Measurements from ENCODE around the gene MLPH. TPM values are rescaled to one million over a fixed set of nuclear protein-coding genes. Genes with fewer than 3 reads are reported as not detected.

MLPH gene
- total RNA-seq, 2 experiments from 2014 or later, result 0.39 TPM; not detected in 1

DNA sequence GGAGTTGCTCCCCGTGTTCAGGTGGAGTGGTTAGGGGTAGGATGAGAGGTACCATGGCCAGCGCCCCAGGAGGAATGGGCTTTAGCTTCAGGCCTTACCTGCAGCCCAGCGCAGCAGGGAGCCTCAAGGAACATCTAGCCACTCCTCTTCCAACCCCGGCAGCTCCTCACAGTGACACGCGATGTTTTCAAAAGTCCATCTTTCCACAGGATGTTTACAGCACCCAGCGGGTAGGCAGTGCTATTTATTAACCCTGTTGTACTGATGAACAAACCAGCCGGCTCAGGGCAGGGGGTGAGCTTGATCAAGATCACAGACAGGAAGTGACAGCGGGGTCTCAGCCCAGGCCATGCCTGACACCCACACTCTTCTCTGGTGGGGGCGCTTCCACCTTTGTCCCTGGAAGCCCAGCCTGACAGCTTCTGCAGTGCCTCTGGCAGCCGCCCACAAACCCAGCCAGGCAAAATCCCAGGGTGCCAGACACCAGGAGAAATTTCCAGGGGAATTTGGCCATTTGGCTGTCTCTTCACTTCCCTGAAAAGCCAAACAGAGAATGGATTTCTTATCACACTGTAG, 60.9 kb downstream of the MLPH start:
- TF ChIP-seq, protein P1, sequence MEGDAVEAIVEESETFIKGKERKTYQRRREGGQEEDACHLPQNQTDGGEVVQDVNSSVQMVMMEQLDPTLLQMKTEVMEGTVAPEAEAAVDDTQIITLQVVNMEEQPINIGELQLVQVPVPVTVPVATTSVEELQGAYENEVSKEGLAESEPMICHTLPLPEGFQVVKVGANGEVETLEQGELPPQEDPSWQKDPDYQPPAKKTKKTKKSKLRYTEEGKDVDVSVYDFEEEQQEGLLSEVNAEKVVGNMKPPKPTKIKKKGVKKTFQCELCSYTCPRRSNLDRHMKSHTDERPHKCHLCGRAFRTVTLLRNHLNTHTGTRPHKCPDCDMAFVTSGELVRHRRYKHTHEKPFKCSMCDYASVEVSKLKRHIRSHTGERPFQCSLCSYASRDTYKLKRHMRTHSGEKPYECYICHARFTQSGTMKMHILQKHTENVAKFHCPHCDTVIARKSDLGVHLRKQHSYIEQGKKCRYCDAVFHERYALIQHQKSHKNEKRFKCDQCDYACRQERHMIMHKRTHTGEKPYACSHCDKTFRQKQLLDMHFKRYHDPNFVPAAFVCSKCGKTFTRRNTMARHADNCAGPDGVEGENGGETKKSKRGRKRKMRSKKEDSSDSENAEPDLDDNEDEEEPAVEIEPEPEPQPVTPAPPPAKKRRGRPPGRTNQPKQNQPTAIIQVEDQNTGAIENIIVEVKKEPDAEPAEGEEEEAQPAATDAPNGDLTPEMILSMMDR (IDR thresholded peaks at IDR 0.05), result no peak
- no peak overlapping the region for H3K4me3 Mint-ChIP-seq
- ChIA-PET CTCF (no interaction called here), POLR2A (no interaction called here)
- no peaks in the 10 kb centered on the region for H3K36me3 Mint-ChIP-seq (ENCODE audit: low read depth)
- Histone ChIP-seq H3K9me3 (ENCODE audit: control insufficient read depth in 1 of 2, insufficient read depth in 1 of 2, low read length in 2 of 2) (no peaks in the 10 kb centered on the region), H3K4me1 (ENCODE audit: insufficient read depth, low read length) (no peaks in the 10 kb centered on the region), H3K36me3 (ENCODE audit: insufficient read depth, low read length) (no peaks in the 10 kb centered on the region), H3K27me3 (ENCODE audit: control insufficient read depth in 1 of 2, insufficient read depth in 2 of 2, low read length in 2 of 2) (peaks cover 0 to 3% of the 10 kb centered on the region in 2 experiments), H3K4me3 (ENCODE audit: low read length) (no peak overlapping the region), H3K27ac (ENCODE audit: low read depth in 1 of 2, low read length in 2 of 2) (no peak overlapping the region)
- H3K9me3 Mint-ChIP-seq, result no peaks in the 10 kb centered on the region
- intact Hi-C loops (cut with DNase I, micrococcal nuclease), result no loop called here
- no peak overlapping the region for H3K27ac Mint-ChIP-seq
- no peaks in the 10 kb centered on the region for H3K27me3 Mint-ChIP-seq
- H3K4me1 Mint-ChIP-seq (ENCODE audit: low read depth), result no peaks in the 10 kb centered on the region
- no peak for DNase-seq
- ATAC-seq (ENCODE audit: poor library complexity), result no peak

DNA sequence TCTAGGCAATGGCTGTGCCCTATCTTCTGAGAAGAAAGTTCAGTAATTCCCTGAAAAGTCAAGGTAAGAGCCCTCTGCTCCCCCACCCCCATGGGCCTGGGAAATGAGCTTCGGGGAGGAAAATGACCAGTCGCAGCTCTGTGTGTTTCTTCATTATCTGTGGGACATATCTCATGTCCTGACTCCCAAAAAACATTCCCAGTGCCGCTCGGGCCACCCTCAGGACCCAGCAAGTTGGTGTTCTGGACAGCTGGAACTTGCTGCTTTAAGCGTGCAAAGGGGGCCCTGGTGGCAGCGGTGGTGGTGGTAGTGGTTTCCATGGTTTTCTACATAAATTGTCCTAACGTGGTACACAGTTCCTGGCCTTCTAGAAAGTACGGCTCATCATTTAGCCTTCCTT, 62.2 kb downstream of the MLPH start:
- Mint-ChIP-seq H3K4me3 (no peak overlapping the region), H3K27me3 (peaks cover 5% of the 10 kb centered on the region), H3K27ac (no peak overlapping the region), H3K4me1 (ENCODE audit: low read depth) (no peaks in the 10 kb centered on the region), H3K9me3 (no peaks in the 10 kb centered on the region), H3K36me3 (ENCODE audit: low read depth) (no peaks in the 10 kb centered on the region)
- POLR2A ChIA-PET, result no interaction called here
- no peak overlapping the region for H3K27ac ChIP-seq (ENCODE audit: low read depth in 1 of 2, low read length in 2 of 2)
- intact Hi-C loops (cut with DNase I, micrococcal nuclease), result no loop called here
- no peaks in the 10 kb centered on the region for H3K4me1 ChIP-seq (ENCODE audit: insufficient read depth, low read length)
- CTCF ChIA-PET, result interaction anchor here (1.6 kb wide), 1 partner anchor 37 kb away, joined by 4 read pairs; no protein-coding TSS in a partner anchor
- TF ChIP-seq, protein P1 (IDR thresholded peaks at IDR 0.05), result no peak
- peaks cover 0 to 3% of the 10 kb centered on the region in 2 experiments for H3K27me3 ChIP-seq (ENCODE audit: control insufficient read depth in 1 of 2, insufficient read depth in 2 of 2, low read length in 2 of 2)
- DNase-seq (no peak), ATAC-seq (ENCODE audit: poor library complexity) (no peak)
- no peaks in the 10 kb centered on the region for H3K36me3 ChIP-seq (ENCODE audit: insufficient read depth, low read length)
- no peak overlapping the region for H3K4me3 ChIP-seq (ENCODE audit: low read length)
- peaks cover 0 to 2% of the 10 kb centered on the region in 2 experiments for H3K9me3 ChIP-seq (ENCODE audit: control insufficient read depth in 1 of 2, insufficient read depth in 1 of 2, low read length in 2 of 2)

DNA sequence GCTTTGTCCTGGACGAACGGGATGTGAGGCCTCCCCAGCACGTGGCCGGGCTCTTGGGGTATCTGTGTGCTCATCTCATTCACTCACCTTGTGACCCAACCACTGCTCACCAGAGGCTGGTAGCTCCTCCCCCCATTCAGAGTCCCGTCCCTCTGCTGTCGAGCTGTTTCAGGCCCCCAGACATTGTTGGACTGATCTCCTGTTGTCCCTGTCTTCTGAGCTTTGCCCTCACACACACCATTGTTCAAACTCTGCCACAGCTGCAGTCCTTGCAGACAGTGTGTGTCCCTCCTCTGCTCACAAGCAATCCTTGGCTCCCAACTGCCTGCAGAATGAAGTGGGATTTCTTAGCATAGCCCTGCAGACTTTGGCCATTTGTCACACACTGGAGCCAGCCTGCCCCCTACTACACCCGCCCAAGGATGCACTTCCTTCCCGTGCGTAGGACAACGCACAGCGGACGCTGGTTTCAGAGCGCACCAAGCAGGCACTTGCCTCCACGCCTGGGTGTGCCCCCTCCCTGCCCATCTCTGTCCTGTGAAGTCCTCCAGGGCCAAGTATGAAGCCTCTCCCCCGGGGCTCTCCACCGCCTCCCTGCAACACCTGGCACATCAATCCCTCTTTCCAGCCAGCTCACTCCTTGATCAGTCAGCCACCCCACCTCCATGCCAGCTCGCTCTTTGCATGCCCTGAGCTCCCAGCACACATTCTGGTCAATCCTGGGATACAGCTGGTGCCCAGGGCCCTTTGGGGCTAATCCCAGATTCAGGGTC, 62.8 kb downstream of the MLPH start:
- Histone ChIP-seq H3K36me3 (ENCODE audit: insufficient read depth, low read length) (no peaks in the 10 kb centered on the region), H3K27ac (ENCODE audit: low read depth in 1 of 2, low read length in 2 of 2) (no peak overlapping the region), H3K4me1 (ENCODE audit: insufficient read depth, low read length) (no peaks in the 10 kb centered on the region), H3K9me3 (ENCODE audit: control insufficient read depth in 1 of 2, insufficient read depth in 1 of 2, low read length in 2 of 2) (peaks cover 0 to 4% of the 10 kb centered on the region in 2 experiments), H3K4me3 (ENCODE audit: low read length) (no peak overlapping the region), H3K27me3 (ENCODE audit: control insufficient read depth in 1 of 2, insufficient read depth in 2 of 2, low read length in 2 of 2) (peaks cover 0 to 3% of the 10 kb centered on the region in 2 experiments)
- POLR2A ChIA-PET, result no interaction called here
- CTCF ChIA-PET, result interaction anchor here (1.6 kb wide), 1 partner anchor 37 kb away, joined by 4 read pairs; no protein-coding TSS in a partner anchor
- no peak for DNase-seq
- H3K4me1 Mint-ChIP-seq (ENCODE audit: low read depth), result no peaks in the 10 kb centered on the region
- no peak overlapping the region for H3K27ac Mint-ChIP-seq
- intact Hi-C loops (cut with DNase I, micrococcal nuclease), result no loop called here
- H3K36me3 Mint-ChIP-seq (ENCODE audit: low read depth), result no peaks in the 10 kb centered on the region
- H3K9me3 Mint-ChIP-seq, result no peaks in the 10 kb centered on the region
- H3K27me3 Mint-ChIP-seq, result peaks cover 5% of the 10 kb centered on the region
- H3K4me3 Mint-ChIP-seq, result no peak overlapping the region
- no peak for ATAC-seq (ENCODE audit: poor library complexity)
- TF ChIP-seq, protein P1 (IDR thresholded peaks at IDR 0.05), result no peak
